Trophoblast cell (in vitro differentiated cells and primary cell): ENCODE data around the gene MTHFD1L.

Experiments used
- DNase-seq, 2 donors: peaks; one replicate each; pipeline ENCODE4 v3.0.0-alpha.2; 2016
- H2AFZ ChIP-seq: 2 replicates; pipeline ENCODE4 v1.6.1; 2013; ENCODE audit warnings: low read length, moderate library complexity, mild to moderate bottlenecking; ENCODE audit not compliant: insufficient read depth, poor library complexity
- H2AK5ac ChIP-seq: 2 replicates; pipeline ENCODE4 v1.6.1; 2013; ENCODE audit warnings: mild to moderate bottlenecking, low read length
- H2BK120ac ChIP-seq: 2 replicates; pipeline ENCODE4 v1.6.1; 2013; ENCODE audit warnings: low read length, mild to moderate bottlenecking, moderate library complexity; ENCODE audit not compliant: insufficient read depth, poor library complexity
- H2BK12ac ChIP-seq: 2 replicates; pipeline ENCODE4 v1.6.1; 2013; ENCODE audit warnings: mild to moderate bottlenecking, low read length, moderate library complexity
- H2BK5ac ChIP-seq: 2 replicates; pipeline ENCODE4 v1.6.1; 2013; ENCODE audit warnings: low read length, low read depth, moderate library complexity, mild to moderate bottlenecking; ENCODE audit not compliant: poor library complexity
- H3K14ac ChIP-seq: 2 replicates; pipeline ENCODE4 v1.6.1; 2013; ENCODE audit warnings: mild to moderate bottlenecking, low read length
- H3K18ac ChIP-seq: 2 replicates; pipeline ENCODE4 v1.6.1; 2013; ENCODE audit warnings: mild to moderate bottlenecking, low read length
- H3K23ac ChIP-seq: 2 replicates; pipeline ENCODE4 v1.6.1; 2013; ENCODE audit warnings: low read length
- H3K27ac ChIP-seq: 2 replicates; pipeline ENCODE4 v1.5.1; 2013; ENCODE audit warnings: low read depth, mild to moderate bottlenecking, inconsistent platforms, low read length, moderate library complexity
- H3K27me3 ChIP-seq: 2 replicates; pipeline ENCODE4 v1.6.1; 2013; ENCODE audit warnings: inconsistent platforms, mild to moderate bottlenecking, low read length, moderate library complexity; ENCODE audit not compliant: insufficient read depth
- H3K36me3 ChIP-seq, 2 experiments: 1 replicate in 1 of 2; 2 replicates in 1 of 2; pipeline ENCODE4 v1.6.1; 2013; ENCODE audit warnings: low read length in 2 of 2, mild to moderate bottlenecking in 2 of 2, moderate library complexity in 1 of 2; ENCODE audit not compliant: insufficient read depth in 2 of 2, control insufficient read depth in 1 of 2
- H3K4ac ChIP-seq: 2 replicates; pipeline ENCODE4 v1.6.1; 2013; ENCODE audit warnings: low read depth, mild to moderate bottlenecking, low read length, moderate library complexity
- H3K4me1 ChIP-seq, 2 experiments: 1 replicate in 1 of 2; 2 replicates in 1 of 2; pipeline ENCODE4 v1.6.1; 2013; ENCODE audit warnings: low read length in 2 of 2, mild to moderate bottlenecking in 2 of 2, moderate library complexity in 1 of 2; ENCODE audit not compliant: insufficient read depth in 2 of 2, control insufficient read depth in 1 of 2
- H3K4me2 ChIP-seq: 2 replicates; pipeline ENCODE4 v1.6.1; 2013; ENCODE audit warnings: inconsistent platforms, mild to moderate bottlenecking, low read length, moderate library complexity
- H3K4me3 ChIP-seq: 2 replicates; pipeline ENCODE4 v1.5.1; 2013; ENCODE audit warnings: mild to moderate bottlenecking, low read depth, low read length, inconsistent platforms
- H3K79me1 ChIP-seq: one replicate; pipeline ENCODE4 v1.6.1; 2013; ENCODE audit warnings: low read length
- H3K79me2 ChIP-seq: 2 replicates; pipeline ENCODE4 v1.6.1; 2013; ENCODE audit warnings: low read length, mild to moderate bottlenecking; ENCODE audit not compliant: control insufficient read depth, insufficient read depth, poor library complexity
- H3K9ac ChIP-seq: 2 replicates; pipeline ENCODE4 v1.6.1; 2013; ENCODE audit warnings: mild to moderate bottlenecking, low read length
- H3K9me3 ChIP-seq: 2 replicates; pipeline ENCODE4 v1.6.1; 2013; ENCODE audit warnings: low read depth, mild to moderate bottlenecking, control low read depth, inconsistent platforms, low read length; ENCODE audit not compliant: insufficient read depth
- H4K12ac ChIP-seq: 2 replicates; pipeline ENCODE4 v1.6.1; 2013; ENCODE audit warnings: low read depth, mild to moderate bottlenecking, low read length, moderate library complexity
- H4K8ac ChIP-seq: 2 replicates; pipeline ENCODE4 v1.6.1; 2013; ENCODE audit warnings: low read depth, mild to moderate bottlenecking, low read length, moderate library complexity
- H4K91ac ChIP-seq: one replicate; pipeline ENCODE4 v1.6.1; 2013; ENCODE audit warnings: low read depth, mild to moderate bottlenecking, low read length, moderate library complexity
- WGBS: extraction: QIAGEN DNeasy Blood & Tissue Kit; methylation state at CpG from one replicate; pipeline ENCODE4 v1.1.7; 2013; ENCODE audit warnings: missing lambda C conversion rate; ENCODE audit not compliant: insufficient read length, insufficient coverage; ENCODE audit errors: extremely low coverage; 5-methylcytosine and 5-hydroxymethylcytosine counted together

MTHFD1L gene

GRCh38 chr6:150894191-150894744 lies 28.8 kb downstream of the MTHFD1L start:
- Histone ChIP-seq H3K79me2 (no peaks in the 10 kb centered on the region), H3K4me2 (no peak overlapping the region), H3K9ac (no peak overlapping the region), H4K12ac (no peak overlapping the region), H3K36me3 (peaks cover 5 to 19% of the 10 kb centered on the region in 2 experiments), H2AK5ac (no peak overlapping the region), H2BK120ac (no peak overlapping the region), H4K91ac (no peak overlapping the region), H3K9me3 (no peaks in the 10 kb centered on the region), H3K27ac (no peak overlapping the region), H3K18ac (no peak overlapping the region), H2BK12ac (no peak overlapping the region), H4K8ac (no peak overlapping the region), H3K14ac (no peak overlapping the region), H3K79me1 (no peaks in the 10 kb centered on the region), H3K4me1 (peaks cover 7 to 10% of the 10 kb centered on the region in 2 experiments), H3K4ac (no peak overlapping the region), H3K23ac (no peak overlapping the region), H3K4me3 (no peak overlapping the region), H2AFZ (no peak overlapping the region), H2BK5ac (no peak overlapping the region), H3K27me3 (no peaks in the 10 kb centered on the region)
- DNase-seq = no peak
- WGBS = no CpG with 5 or more reads among the region's 8 CpGs

- Histone ChIP-seq H4K8ac (no peak overlapping the region), H3K4ac (no peak overlapping the region), H2AK5ac (no peak overlapping the region), H3K4me1 (peaks cover 7 to 10% of the 10 kb centered on the region in 2 experiments), H3K9me3 (no peaks in the 10 kb centered on the region), H3K4me3 (no peak overlapping the region), H3K79me1 (no peaks in the 10 kb centered on the region), H2AFZ (no peak overlapping the region), H3K27me3 (no peaks in the 10 kb centered on the region), H3K27ac (no peak overlapping the region), H4K91ac (no peak overlapping the region), H2BK5ac (no peak overlapping the region), H3K79me2 (no peaks in the 10 kb centered on the region), H2BK12ac (no peak overlapping the region), H3K9ac (no peak overlapping the region), H3K36me3 (peaks cover 5 to 19% of the 10 kb centered on the region in 2 experiments), H4K12ac (no peak overlapping the region), H3K18ac (no peak overlapping the region), H3K4me2 (no peak overlapping the region), H2BK120ac (no peak overlapping the region), H3K23ac (no peak overlapping the region), H3K14ac (no peak overlapping the region)
- no peak for DNase-seq
- WGBS = no CpG with 5 or more reads among the region's 12 CpGs
These were observed 29.5 kb downstream of the MTHFD1L start for GRCh38 chr6:150894935-150895552.

GRCh38 chr6:150895928-150896632 lies 30.6 kb downstream of the MTHFD1L start:
- no peak overlapping the region for H2BK12ac ChIP-seq
- no peak for DNase-seq
- H3K18ac ChIP-seq = no peak overlapping the region
- H3K79me2 ChIP-seq = no peaks in the 10 kb centered on the region
- H2AFZ ChIP-seq = no peak overlapping the region
- no peak overlapping the region for H4K12ac ChIP-seq
- H2BK5ac ChIP-seq = no peak overlapping the region
- H3K4me3 ChIP-seq = no peak overlapping the region
- H3K4me1 ChIP-seq = peaks cover 7 to 10% of the 10 kb centered on the region in 2 experiments
- peak overlapping the region; percentile 28 for H3K9ac ChIP-seq
- no peak overlapping the region for H2AK5ac ChIP-seq
- no CpG with 5 or more reads among the region's 4 CpGs for WGBS
- H3K36me3 ChIP-seq = peaks cover 0 to 14% of the 10 kb centered on the region in 2 experiments
- H4K91ac ChIP-seq = no peak overlapping the region
- H3K9me3 ChIP-seq = no peaks in the 10 kb centered on the region
- no peak overlapping the region for H2BK120ac ChIP-seq
- H3K4me2 ChIP-seq = no peak overlapping the region
- no peaks in the 10 kb centered on the region for H3K79me1 ChIP-seq
- H3K27ac ChIP-seq = no peak overlapping the region
- H3K4ac ChIP-seq = no peak overlapping the region
- no peak overlapping the region for H3K23ac ChIP-seq
- no peak overlapping the region for H3K14ac ChIP-seq
- H4K8ac ChIP-seq = no peak overlapping the region
- H3K27me3 ChIP-seq = no peaks in the 10 kb centered on the region

- H4K8ac ChIP-seq = no peak overlapping the region
- no peak overlapping the region for H3K4me3 ChIP-seq
- H4K12ac ChIP-seq = no peak overlapping the region
- H3K36me3 ChIP-seq = peaks cover 0 to 13% of the 10 kb centered on the region in 2 experiments
- no peak overlapping the region for H2BK5ac ChIP-seq
- no peak overlapping the region for H3K4me2 ChIP-seq
- no peak overlapping the region for H2AK5ac ChIP-seq
- H3K23ac ChIP-seq = no peak overlapping the region
- H2AFZ ChIP-seq = no peak overlapping the region
- no peak overlapping the region for H3K18ac ChIP-seq
- no peak overlapping the region for H2BK12ac ChIP-seq
- no peak overlapping the region for H2BK120ac ChIP-seq
- H3K9me3 ChIP-seq = no peaks in the 10 kb centered on the region
- H3K79me2 ChIP-seq = no peaks in the 10 kb centered on the region
- H3K79me1 ChIP-seq = no peaks in the 10 kb centered on the region
- DNase-seq = no peak
- H3K4me1 ChIP-seq = peaks cover 7 to 10% of the 10 kb centered on the region in 2 experiments
- no peaks in the 10 kb centered on the region for H3K27me3 ChIP-seq
- H3K27ac ChIP-seq = no peak overlapping the region
- H3K14ac ChIP-seq = no peak overlapping the region
- H3K9ac ChIP-seq = no peak overlapping the region
- WGBS = no CpG with 5 or more reads among the region's 7 CpGs
- H3K4ac ChIP-seq = no peak overlapping the region
- H4K91ac ChIP-seq = no peak overlapping the region
These were observed 32.0 kb downstream of the MTHFD1L start for GRCh38 chr6:150897400-150897943.
